ENCODE results near the gene EIF5A.
"Not testable (repeated sequence)": the region's sequence is repeated elsewhere in the genome, so short reads cannot be mapped to it uniquely, and the experiment has no call there.

EIF5A gene

GRCh38 chr17:7332600-7333069 lies 25.2 kb downstream of the EIF5A start:
- not testable (repeated sequence) for DNase-seq

GRCh38 chr17:7334938-7335538 lies 27.6 kb downstream of the EIF5A start:
- DNase-seq, result no peak

GRCh38 chr17:7335765-7336164 lies 28.3 kb downstream of the EIF5A start:
- not testable (repeated sequence) for DNase-seq

- DNase-seq, result peak; percentile 58
Observed at GRCh38 chr17:7336240-7337175, 29.1 kb downstream of the EIF5A start, which contains the start of gene ACAP1. ACAP1 (plus strand) TSS chr17:7336529; CDS start chr17:7336735, 206 bp downstream.

- not testable (repeated sequence) for DNase-seq
Observed at GRCh38 chr17:7337600-7337999, 30.2 kb downstream of the EIF5A start.

- DNase-seq, result no peak
Observed at GRCh38 chr17:7340179-7340578, 32.8 kb downstream of the EIF5A start.

GRCh38 chr17:7341842-7342241 lies 34.4 kb downstream of the EIF5A start:
- DNase-seq, result no peak

GRCh38 chr17:7343250-7343649 lies 35.8 kb downstream of the EIF5A start:
- DNase-seq, result no peak

GRCh38 chr17:7346761-7347614 lies 39.6 kb downstream of the EIF5A start:
- DNase-seq, result no peak

- DNase-seq, result no peak
Observed at GRCh38 chr17:7347630-7348477, 40.4 kb downstream of the EIF5A start.

GRCh38 chr17:7348478-7349242 lies 41.2 kb downstream of the EIF5A start:
- DNase-seq, result no peak

- peak; percentile 92 for DNase-seq
Observed at GRCh38 chr17:7351665-7352502, 44.5 kb downstream of the EIF5A start, which contains the start of gene KCTD11. KCTD11 (plus strand) TSS chr17:7352162.

- DNase-seq, result no peak
Observed at GRCh38 chr17:7352503-7352889, 45.1 kb downstream of the EIF5A start.

- no peak for DNase-seq
Observed at GRCh38 chr17:7352910-7353635, 45.6 kb downstream of the EIF5A start.

- no peak for DNase-seq
Observed at GRCh38 chr17:7354262-7354843, 46.9 kb downstream of the EIF5A start.

- peak; percentile 70 for DNase-seq
Observed at GRCh38 chr17:7355053-7355452, 47.6 kb downstream of the EIF5A start, which contains the start of gene TMEM95. TMEM95 (plus strand) TSS chr17:7355156; CDS start chr17:7355205, 49 bp downstream.

GRCh38 chr17:7355573-7355972 lies 48.1 kb downstream of the EIF5A start:
- no peak for DNase-seq

GRCh38 chr17:7356072-7356549 lies 48.7 kb downstream of the EIF5A start:
- DNase-seq, result peak; percentile 84

GRCh38 chr17:7356756-7357155 lies 49.3 kb downstream of the EIF5A start:
- DNase-seq, result no peak
